GM18951 (cell line): ENCODE data around the gene DNAH2.

Source experiments
- POLR2A ChIP-seq: IDR thresholded peaks from 4 replicates; pipeline ENCODE4 v1.6.1; 2011; ENCODE audit warnings: mild to moderate bottlenecking; ENCODE audit not compliant: insufficient read length, insufficient read depth; ENCODE audit errors: extremely low read depth
- in situ Hi-C: fragments of 300-500 bp; cut with MboI; formaldehyde crosslinking; loops from one replicate; pipeline ENCODE4 v1.12.0; 2022; ENCODE audit warnings: low sequenced_read_pairs, mixed read lengths, inconsistent platforms; ENCODE audit not compliant: unreplicated experiment

DNAH2 gene

GRCh38 chr17:7750321-7750821 is 32.8 kb downstream of the DNAH2 start:
- TF ChIP-seq POLR2A: no peak

GRCh38 chr17:7754656-7755055 is 37.1 kb downstream of the DNAH2 start:
- TF ChIP-seq POLR2A: no peak
- in situ Hi-C loops: no loop called here

More at GRCh38 chr17:7750321-7750821, 32.8 kb downstream of the DNAH2 start:
- in situ Hi-C loops: no loop called here

- TF ChIP-seq POLR2A: no peak
- in situ Hi-C loops: no loop called here
Measured at GRCh38 chr17:7755095-7755890, 37.7 kb downstream of the DNAH2 start.

GRCh38 chr17:7756968-7757367 is 39.4 kb downstream of the DNAH2 start:
- in situ Hi-C loops: no loop called here
- no peak for TF ChIP-seq POLR2A

GRCh38 chr17:7763919-7764318 is 46.4 kb downstream of the DNAH2 start:
- in situ Hi-C loops: no loop called here
- TF ChIP-seq POLR2A: no peak

- in situ Hi-C loops: no loop called here
- no peak for TF ChIP-seq POLR2A
Measured at GRCh38 chr17:7767004-7767403, 49.5 kb downstream of the DNAH2 start.

GRCh38 chr17:7767405-7768021 is 50.0 kb downstream of the DNAH2 start:
- in situ Hi-C loops: no loop called here
- TF ChIP-seq POLR2A: no peak

GRCh38 chr17:7769854-7770253 is 52.3 kb downstream of the DNAH2 start:
- in situ Hi-C loops: no loop called here
- TF ChIP-seq POLR2A: no peak

GRCh38 chr17:7774055-7774521 is 56.5 kb downstream of the DNAH2 start:
- in situ Hi-C loops: no loop called here
- TF ChIP-seq POLR2A: no peak

GRCh38 chr17:7775051-7775450 is 57.5 kb downstream of the DNAH2 start:
- in situ Hi-C loops: no loop called here
- no peak for TF ChIP-seq POLR2A

GRCh38 chr17:7777017-7777416 is 59.5 kb downstream of the DNAH2 start:
- in situ Hi-C loops: no loop called here
- TF ChIP-seq POLR2A: no peak

- in situ Hi-C loops: no loop called here
Measured at GRCh38 chr17:7780736-7781135, 63.2 kb downstream of the DNAH2 start.

GRCh38 chr17:7781429-7781828 is 63.9 kb downstream of the DNAH2 start:
- TF ChIP-seq POLR2A: no peak
- in situ Hi-C loops: no loop called here

More at GRCh38 chr17:7780736-7781135, 63.2 kb downstream of the DNAH2 start:
- TF ChIP-seq POLR2A: no peak

GRCh38 chr17:7782240-7782639 is 64.7 kb downstream of the DNAH2 start:
- in situ Hi-C loops: no loop called here
- TF ChIP-seq POLR2A: no peak
